Measurements from ENCODE around the gene RTKN. TPM values are rescaled to one million over a fixed set of nuclear protein-coding genes. Genes with fewer than 3 reads are reported as not detected.

The RTKN gene
- total RNA-seq, 1 experiment from 2014 or later: 94.0 TPM

DNA sequence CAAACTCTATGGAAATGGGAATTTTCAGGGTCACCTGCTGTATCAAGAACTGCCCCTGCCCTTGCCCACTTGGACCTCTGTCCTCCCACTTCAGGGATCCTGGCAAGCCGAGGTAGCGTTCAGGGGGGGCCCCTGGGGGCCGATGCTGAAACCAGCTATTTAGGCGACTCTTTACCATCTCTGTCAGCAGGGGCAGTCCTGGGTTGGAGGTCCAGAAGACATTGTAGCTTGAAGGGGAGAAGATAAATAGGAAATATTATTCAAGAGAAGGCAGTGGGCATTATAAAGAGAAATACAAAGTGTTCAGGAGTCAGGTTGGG lies 21.0 kb upstream of the RTKN start:
- DNase-seq (ENCODE audit: low read depth, low spot score) (no peak), ATAC-seq (no peak)
- Histone ChIP-seq H3K4me2 (ENCODE audit: low read length) (no peak overlapping the region), H3K9me2 (ENCODE audit: insufficient read depth) (no peaks in the 10 kb centered on the region), H3K9me3 (ENCODE audit: control insufficient read depth in 1 of 2, insufficient read depth in 1 of 2, low read depth in 1 of 2, low read length in 2 of 2) (no peaks in the 10 kb centered on the region), H2AFZ (ENCODE audit: low read depth, low read length, poor library complexity, severe bottlenecking) (no peak overlapping the region), H3K9ac (ENCODE audit: low read length) (no peak overlapping the region), H4K20me1 (ENCODE audit: insufficient read depth) (no peaks in the 10 kb centered on the region), H3K36me3 (ENCODE audit: control insufficient read depth in 1 of 2, insufficient read depth in 2 of 2, low read length in 2 of 2) (peaks cover 6 to 19% of the 10 kb centered on the region in 2 experiments; a peak in 2 of 4 replicates), H3K4me3 (replicated peaks in 1 of 2; ENCODE audit: low read depth in 1 of 2, low read length in 2 of 2) (no peak overlapping the region), H3K27ac (ENCODE audit: low read depth, low read length) (no peak overlapping the region), H3K4me1 (ENCODE audit: control insufficient read depth in 1 of 2, insufficient read depth in 2 of 2, low read length in 2 of 2) (peaks cover 0 to 22% of the 10 kb centered on the region in 2 experiments), H3K79me2 (ENCODE audit: insufficient read depth, low read length) (peaks cover 27% of the 10 kb centered on the region), H3K27me3 (ENCODE audit: insufficient read depth, low read length) (no peaks in the 10 kb centered on the region)
- POLR2A ChIA-PET: no interaction called here
- BruUV-seq (replicated peaks): no TSS peak
- RAD21 ChIA-PET (ENCODE audit: low non-redundant PET in 1 of 2, low total read pairs in 2 of 2, uncharacterized antibody in 2 of 2, unreplicated experiment in 2 of 2): no interaction called here
- CTCF ChIA-PET: no interaction called here
- TF ChIP-seq SRF (IDR thresholded peaks at IDR 0.05; ENCODE audit: low read depth) (no peak), ZNF274 (IDR thresholded peaks at IDR 0.05; ENCODE audit: low read depth, low read length) (no peak), YY1 (IDR thresholded peaks at IDR 0.05; ENCODE audit: extremely low read depth, insufficient replicate concordance, low read depth, low read length) (no peak), CEBPB (IDR thresholded peaks at IDR 0.05; ENCODE audit: low read depth) (no peak), CBX3 (IDR thresholded peaks at IDR 0.05; ENCODE audit: low read depth) (no peak), RAD21 (IDR thresholded peaks at IDR 0.05; ENCODE audit: low read depth) (no peak), POLR2AphosphoS5 (IDR thresholded peaks at IDR 0.05; ENCODE audit: low read depth, low read length) (no peak), ELF1 (IDR thresholded peaks at IDR 0.05; ENCODE audit: borderline replicate concordance, low read depth) (no peak), FOSL1 (IDR thresholded peaks at IDR 0.05; ENCODE audit: low read depth) (no peak), SIN3A (IDR thresholded peaks at IDR 0.05; ENCODE audit: low read depth) (no peak)
- TF ChIP-seq, protein P1, sequence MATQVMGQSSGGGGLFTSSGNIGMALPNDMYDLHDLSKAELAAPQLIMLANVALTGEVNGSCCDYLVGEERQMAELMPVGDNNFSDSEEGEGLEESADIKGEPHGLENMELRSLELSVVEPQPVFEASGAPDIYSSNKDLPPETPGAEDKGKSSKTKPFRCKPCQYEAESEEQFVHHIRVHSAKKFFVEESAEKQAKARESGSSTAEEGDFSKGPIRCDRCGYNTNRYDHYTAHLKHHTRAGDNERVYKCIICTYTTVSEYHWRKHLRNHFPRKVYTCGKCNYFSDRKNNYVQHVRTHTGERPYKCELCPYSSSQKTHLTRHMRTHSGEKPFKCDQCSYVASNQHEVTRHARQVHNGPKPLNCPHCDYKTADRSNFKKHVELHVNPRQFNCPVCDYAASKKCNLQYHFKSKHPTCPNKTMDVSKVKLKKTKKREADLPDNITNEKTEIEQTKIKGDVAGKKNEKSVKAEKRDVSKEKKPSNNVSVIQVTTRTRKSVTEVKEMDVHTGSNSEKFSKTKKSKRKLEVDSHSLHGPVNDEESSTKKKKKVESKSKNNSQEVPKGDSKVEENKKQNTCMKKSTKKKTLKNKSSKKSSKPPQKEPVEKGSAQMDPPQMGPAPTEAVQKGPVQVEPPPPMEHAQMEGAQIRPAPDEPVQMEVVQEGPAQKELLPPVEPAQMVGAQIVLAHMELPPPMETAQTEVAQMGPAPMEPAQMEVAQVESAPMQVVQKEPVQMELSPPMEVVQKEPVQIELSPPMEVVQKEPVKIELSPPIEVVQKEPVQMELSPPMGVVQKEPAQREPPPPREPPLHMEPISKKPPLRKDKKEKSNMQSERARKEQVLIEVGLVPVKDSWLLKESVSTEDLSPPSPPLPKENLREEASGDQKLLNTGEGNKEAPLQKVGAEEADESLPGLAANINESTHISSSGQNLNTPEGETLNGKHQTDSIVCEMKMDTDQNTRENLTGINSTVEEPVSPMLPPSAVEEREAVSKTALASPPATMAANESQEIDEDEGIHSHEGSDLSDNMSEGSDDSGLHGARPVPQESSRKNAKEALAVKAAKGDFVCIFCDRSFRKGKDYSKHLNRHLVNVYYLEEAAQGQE (IDR thresholded peaks at IDR 0.05; ENCODE audit: low read depth): no peak
- intact Hi-C loops (cut with micrococcal nuclease): no loop called here
